ENCODE measurements around the gene SUPT6H.

SUPT6H gene

DNA sequence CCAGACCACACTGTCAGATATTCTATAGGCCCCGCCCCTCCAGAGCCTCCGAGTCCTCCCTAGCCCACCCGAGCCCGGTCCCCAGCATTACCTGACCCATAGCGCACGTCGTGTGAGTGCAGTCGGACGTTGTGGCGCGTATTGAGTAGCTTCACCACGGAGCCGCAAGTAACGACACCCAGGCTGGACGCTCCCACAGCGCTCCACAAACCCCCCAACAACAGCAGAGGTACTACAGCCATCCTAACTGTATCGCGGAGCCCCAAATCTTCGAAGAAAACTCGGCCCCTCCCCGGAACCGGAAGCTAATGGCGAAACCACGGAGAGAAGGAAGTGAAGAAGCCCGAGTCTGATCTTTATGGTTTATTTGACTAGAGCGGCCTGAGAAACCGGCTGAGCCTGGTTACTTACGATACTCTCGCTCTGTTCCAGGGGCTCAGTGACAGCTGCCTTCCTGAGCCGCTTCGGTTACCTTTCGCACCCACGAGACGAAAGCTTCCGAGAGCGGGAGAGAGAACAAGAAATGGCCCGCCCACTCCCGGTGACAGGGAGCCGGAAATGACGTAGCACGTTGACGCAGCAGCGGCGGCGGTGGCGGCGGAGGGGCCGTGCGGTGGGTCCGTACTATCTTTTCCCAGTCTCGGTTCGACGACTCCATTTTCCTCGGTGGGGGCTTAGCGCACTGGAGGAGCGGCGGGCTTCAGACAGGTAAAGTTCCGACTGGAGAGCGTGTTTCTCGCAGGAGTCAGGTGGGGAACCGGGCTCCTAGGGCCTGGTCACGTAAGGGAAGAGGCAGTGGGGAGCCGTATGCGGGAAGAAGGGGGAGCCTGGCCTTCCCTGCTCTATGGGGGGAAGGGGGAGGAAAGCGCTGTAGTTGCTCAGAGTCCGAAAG is at the start of gene SUPT6H, which contains the start of gene SDF2:
Gene SUPT6H, plus strand, starts transcription at position 571 of the 892 bp plus-strand sequence. CDS start 11,197 bp downstream, outside the sequence.
Gene SDF2, minus strand, starts transcription at position 272 of the 892 bp plus-strand sequence. Its CDS starts 30 bp downstream, at position 242.
- peak; percentile 93 for DNase-seq

DNA sequence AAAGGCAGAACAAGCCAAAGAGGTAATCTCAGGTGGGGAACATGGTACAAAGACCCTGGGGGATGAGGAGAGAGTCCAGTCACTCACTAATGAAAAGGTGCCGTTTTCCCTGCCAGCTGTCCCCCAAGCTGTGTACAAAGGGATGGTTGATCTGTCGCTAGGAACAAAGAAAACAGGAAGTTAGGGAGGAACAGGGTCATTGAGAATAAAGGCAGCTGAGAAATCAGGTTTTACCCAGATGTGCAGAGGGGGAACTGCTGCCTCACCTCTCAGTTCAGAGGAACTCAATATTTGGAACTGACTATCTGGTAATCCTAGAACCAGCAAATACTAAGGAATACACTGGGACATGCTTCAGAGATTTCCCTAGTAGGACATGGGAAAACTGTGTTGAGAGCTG is 49.5 kb upstream of the SUPT6H start:
- no peak for DNase-seq

DNA sequence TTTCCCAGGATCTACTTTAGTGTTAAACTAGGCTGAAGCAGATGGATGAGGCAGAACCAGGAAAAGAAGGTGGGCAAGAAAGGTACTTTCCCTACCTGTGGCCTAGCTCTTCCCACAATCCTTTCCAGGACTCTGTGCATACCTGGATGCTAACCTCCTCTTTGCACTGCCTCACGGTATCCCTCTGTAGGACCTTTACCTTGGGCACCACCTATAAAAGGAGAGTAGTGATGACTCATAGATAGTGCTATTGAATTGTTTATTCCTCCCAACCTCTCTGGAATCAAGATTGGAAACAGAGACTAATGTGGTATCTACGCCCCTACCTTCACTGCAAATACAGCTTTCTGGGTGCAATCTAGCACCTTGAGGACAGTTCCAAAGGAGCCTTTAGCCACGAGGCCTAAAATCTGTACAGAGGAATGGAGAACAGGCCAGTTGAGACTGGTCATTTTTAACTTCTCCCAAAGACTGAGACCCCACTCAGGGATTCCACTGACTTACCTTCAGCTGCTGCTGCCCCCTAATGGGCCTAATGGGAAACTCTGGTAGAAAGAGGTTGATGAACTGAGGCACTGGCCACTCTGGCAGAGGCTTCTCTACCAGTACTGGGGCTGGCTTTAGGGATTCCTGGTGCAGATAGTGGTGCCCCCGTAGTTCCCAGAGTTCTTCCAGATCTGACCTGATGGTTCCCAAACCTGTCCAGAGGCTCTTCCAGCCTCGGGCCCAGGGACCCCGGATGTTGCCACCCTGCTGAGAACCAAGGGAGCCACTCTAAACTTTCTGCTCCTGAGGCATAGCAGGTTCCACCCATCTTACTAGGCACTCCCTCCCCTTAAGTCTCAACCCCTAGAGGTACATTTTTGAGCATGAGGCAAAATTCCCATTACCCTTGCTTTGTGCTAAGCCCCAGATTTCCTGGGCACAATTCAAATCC is 48.8 kb upstream of the SUPT6H start:
- peak; percentile 25 for DNase-seq

DNA sequence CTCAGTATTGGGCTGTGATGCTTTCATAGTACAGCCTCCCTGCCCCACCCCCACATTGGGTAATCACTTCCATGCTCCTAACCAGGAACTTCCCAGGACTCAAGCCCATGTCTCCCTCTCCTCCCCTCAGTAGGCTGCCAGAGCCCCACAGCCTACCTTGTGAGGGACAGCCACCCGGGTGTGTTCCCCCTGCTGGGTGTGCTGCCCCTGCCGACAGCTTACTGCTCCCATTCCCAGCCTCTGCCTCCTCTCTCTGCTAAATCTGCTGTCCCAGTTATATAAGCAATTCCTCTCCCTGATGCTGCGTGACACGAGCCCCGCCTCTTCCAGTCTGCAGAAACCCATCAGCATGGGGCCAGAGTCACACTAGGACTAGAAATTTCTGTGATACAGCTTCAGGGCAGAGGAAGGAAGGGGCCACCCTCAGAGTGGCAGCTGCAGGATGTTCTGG is 48.0 kb upstream of the SUPT6H start, which contains the start of gene RSKR:
Gene RSKR, minus strand, starts transcription at position 255 of the 451 bp plus-strand sequence. Its CDS starts 24 bp downstream, at position 231.
- DNase-seq, result no peak

DNA sequence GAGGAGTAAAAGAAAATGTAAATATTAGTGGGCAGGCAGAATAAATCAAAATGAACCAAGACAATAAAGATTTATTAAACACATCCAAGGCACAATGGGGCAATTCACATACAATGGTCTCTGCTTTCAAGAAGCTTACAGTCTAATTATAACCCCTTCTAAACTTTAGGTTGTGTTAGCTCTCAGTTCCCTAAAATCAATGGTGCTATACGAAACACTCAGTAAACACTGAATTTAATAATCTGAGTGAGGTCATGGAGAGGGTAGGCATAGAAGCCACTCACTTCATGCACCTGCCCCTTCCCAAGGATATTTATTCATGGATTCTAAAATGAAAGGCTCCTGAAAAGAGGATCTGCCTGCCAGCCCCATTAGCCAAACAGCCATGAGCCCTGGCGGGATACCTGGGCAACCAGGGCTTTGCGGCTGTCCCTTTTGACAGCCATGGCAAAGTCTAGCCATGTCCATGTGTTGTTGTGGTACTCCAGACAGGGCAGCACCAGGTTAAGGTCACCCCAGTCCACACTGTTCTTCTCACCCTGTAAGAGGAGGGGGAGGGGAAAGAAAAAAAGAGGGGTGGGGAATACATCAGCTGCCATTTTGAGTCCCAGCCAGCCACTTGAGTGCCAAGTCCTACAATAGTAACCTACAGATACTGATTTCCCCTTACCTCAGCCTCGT is 46.6 kb upstream of the SUPT6H start:
- DNase-seq, result no peak

DNA sequence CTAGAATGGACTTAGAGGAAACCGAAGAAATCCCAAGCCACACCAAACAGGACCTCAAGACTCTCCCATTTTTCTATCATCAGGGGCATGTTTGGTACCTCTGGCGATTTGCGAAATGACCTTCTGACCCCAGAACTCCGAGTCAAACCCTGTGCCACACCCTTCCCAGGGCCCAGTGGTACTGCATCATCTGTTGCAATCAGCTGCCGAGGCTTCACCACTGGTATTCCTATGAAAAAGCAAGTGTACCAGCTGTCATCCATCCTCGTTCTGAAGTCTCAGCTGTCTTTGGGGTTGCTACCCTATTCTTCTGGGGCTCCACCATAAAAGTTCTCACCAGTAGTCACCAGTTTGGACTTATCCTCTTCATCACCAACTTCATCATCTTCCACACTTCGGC is 45.7 kb upstream of the SUPT6H start:
- no peak for DNase-seq

DNA sequence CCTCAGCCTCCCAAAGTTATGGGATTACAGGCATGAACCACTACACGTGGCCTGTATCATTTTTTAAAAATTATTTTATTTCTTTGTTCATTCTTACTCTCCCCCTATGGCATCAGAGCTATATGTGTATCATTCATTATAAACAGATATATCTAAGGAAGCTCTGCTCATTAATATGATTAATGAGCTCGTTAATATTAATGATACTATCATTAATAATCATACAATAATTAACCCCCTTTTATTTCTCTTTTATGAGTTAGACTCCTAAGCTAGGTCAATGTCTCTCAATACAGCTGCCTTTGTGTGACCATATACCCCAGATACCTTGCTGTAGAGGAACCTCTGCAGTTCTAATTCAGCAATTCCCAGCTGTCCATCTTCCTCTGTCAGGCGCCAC is 43.5 kb upstream of the SUPT6H start:
- DNase-seq, result no peak

DNA sequence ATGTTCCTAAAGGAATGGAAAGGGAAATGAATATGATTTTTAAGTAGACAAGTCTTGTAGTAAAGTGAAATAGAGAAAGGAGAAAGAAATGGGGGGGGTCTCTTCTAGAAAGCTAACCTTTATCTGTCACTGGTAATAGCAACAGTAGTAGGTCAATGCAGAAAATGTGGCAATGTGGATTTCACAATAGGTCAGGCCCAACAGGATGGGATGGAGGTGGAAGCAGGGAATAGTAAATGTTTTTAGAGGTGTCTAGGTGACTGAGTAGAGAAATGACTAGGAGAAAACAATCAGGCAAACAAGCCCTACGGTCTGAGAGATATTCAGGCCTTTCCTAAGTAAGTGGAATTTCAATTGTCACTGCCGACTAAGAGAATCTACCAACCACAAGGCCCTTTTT is 42.0 kb upstream of the SUPT6H start:
- no peak for DNase-seq

DNA sequence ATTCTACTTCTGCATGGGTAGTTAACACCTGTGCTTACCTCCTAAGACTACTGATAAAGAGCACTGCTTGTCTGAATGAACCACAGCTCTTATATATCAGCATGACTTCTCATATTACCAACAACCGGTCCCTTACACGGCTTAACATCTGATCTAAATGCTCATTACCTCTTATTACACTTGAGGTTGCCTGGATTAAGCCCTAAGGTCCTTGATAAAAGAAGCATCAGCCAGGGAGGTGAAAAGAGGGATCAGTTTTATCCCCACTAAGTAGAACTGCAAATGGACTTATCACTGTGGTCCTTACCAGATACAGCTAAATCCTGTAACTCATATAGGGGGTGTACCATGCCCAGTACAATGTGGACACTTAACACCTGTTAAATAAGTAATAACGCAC is 39.8 kb upstream of the SUPT6H start:
- no peak for DNase-seq

DNA sequence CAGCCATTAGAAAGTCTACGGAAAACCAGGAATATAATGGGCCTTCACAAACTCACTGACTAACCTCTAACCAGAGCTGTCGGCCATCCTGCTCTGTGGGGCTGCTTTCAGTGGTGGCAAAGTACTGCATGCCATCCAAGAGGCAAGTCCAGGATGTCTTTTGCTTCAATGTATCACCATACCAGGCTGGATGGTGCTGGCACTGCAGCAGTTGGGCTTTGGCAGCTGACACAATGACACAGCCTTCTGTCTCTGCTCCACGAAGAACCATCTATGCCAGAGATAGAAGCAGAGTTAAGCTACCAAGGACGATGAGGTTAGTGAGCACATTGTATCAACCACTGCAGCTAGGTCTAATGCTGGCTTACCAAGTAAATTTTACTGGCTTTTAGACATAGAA is 38.3 kb upstream of the SUPT6H start:
- no peak for DNase-seq

DNA sequence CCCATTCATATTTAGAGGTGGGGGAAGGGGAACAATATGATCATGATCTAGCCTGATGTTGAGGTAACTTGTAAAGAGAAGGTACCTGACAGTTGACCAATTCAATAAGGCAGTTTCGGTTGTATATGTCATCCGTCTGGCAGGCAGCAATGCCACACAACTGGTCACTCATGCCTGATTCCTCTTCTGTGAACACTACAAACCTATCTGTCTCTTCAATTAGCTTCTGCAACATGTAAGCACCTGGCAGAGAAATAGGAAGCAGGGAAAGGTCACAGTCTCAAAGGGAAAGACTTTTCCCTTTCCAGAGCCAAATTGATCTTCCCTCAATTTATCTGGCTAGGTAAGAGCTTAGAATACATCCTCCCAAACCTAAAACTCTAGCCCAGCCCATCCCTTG is 37.9 kb upstream of the SUPT6H start:
- no peak for DNase-seq

DNA sequence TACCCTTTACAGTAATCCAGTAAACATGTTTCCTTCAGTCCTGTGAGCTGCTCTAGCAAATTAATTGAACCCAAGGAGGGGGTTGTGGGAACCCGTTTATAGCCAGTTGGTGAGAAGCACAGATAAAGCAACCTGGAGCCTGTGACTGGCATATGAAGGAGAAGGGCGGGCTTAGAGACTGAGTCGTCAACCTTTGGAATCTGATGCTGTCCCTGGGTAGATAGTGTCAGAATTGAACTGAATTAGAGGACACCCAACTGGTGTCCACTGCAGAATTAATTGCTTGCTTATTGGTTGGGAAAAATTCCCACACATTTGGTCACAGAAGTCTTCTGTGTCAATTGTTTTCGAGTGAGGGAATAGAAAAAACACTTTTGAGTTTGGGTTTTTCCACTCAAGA is 35.2 kb upstream of the SUPT6H start:
- no peak for DNase-seq

DNA sequence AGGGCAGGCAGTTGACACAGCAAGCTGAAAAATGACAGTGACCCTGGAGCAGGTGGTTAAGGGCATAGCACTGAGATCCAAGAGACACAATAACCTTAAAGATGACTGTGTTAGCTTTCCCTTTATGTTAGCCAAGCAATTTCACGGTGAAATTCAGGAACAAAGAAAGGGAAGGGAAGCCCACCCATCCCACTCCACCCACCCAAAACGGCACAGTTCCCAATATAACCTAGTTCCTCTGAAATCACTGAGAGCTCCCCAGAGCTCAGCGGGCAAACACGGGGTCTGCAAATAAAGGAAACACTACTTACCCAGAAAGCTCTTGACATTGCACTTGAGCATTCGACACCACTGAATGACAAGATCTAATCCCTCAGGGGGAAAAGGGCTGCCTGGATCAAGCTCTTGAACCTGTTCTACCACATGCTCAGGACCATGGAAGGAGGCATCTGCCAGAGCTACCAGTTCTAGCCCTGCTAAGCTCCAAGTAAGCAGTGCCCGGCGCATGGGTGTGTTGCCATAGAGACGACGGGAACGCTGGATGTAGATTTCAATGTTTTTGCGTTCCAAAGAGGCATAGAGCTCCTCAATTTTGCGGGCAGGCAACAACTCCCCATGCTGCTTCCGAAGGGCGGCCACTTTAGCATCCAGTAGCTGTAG is 27.7 kb upstream of the SUPT6H start:
- DNase-seq, result no peak

DNA sequence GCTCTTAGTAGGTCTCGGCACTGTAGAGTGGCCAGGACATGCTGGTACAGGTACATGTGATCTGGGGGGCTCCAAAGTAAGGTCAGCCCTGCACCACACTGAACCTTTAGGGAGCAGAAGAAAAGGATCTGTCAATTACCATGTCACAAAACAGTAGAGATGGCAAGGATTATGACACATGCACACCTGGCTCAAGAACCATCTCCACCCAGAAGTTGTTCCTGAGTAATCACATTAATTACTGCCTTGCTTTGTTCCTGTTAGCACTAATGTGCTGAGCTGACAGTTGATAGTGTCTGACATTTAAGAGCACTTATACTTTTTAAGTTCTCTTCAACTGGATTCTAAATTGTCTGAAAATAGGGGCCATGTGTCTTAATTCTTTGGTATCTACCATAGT is 26.5 kb upstream of the SUPT6H start:
- no peak for DNase-seq

DNA sequence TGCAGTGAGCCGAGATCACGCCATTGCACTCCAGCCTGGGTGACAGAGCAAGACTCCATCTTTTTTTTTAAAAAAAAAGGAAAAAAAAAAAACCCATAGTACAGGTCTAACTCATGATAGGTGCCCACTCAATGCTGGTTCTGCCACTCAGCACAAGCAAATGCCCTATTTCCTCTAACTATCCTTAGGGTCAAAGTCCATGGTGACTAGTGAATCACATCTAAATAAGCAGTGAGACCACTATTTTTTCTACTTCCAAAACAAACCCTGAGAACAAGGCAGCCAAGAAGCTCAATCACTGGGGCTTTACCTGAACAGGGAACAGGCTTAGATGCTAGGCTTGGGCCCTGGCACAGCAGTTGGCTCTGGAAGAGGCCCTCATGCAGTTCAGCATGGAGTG is 20.4 kb upstream of the SUPT6H start:
- no peak for DNase-seq

DNA sequence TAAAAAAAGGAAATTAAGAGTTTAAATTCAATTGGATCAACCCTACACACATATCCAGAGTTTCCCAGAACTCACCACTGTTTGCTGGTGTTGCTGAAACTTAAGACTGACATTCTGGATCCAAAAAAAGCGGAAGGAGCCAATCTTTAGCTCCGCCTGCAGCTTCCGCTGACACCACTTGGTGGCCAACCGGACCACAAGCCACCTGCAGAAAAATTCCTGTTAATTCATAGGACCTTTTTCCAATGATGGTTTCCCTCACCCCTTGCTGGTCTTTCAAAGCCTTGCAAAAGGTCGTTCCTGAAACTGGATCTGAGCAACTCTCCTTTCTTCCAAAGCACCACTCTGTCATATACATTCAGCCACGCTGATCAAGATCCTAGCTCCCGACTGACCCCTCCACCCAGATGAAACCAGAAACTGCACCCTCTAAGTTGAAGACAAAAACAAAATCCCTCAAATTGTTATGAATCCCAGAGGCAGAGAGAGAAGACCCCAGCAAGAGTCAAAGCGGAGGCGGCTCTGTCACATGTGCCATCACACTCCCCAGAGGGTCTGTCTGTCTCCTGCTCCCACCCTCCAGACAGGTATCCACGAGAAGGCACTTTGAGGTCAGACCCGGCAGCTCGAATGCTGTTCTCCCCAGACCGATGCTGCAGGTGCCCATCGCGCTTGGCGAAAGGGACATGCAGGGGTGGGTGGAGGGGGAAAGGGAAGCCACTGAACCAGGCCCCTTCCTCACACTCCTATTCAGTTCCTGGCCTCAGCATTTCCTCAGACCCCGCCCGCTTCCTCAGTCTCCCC is 17.8 kb upstream of the SUPT6H start:
- peak; percentile 18 for DNase-seq

DNA sequence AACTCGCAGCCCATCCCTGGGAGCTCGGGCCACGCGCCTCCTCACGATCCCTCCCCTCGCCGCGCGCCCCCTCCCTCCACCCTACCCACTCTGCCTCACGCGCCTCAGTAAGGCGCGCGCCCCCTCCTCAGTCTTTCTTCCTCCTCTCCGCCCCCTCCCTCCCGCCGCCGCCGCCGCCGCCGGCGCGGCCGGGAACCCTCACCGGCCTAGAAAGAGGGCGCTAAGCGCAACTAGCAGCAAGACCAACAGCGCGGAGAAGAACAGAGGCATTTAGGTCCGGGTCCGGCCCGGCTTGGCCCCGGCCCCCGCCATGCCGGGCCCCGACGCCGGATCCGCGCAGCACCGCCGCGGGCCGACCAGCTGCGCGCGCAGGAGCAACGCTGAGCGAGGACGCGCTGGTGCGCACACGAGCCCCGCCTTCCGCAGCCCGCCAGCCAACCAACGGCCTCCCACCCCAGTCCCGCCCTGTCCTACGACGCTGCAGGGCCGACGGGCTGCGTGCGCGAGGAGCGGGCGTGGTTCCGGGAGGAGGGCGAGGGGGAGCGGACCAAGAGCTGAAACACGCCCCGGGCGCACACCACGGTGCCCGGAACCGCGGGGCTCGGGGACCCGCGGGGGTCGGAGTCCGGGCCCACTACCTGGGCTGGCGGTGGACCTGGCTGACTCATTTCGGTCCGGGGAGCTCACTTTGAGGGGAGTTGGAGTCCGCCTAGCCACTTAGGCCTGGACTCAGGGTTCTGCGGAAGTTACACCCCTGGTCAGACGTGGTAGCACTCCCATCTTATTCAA is 17.0 kb upstream of the SUPT6H start, which contains the start of gene BLTP2:
Gene BLTP2, minus strand, starts transcription at position 372 of the 789 bp plus-strand sequence. Its CDS starts 102 bp downstream, at position 270.
- peak; percentile 95 for DNase-seq

DNA sequence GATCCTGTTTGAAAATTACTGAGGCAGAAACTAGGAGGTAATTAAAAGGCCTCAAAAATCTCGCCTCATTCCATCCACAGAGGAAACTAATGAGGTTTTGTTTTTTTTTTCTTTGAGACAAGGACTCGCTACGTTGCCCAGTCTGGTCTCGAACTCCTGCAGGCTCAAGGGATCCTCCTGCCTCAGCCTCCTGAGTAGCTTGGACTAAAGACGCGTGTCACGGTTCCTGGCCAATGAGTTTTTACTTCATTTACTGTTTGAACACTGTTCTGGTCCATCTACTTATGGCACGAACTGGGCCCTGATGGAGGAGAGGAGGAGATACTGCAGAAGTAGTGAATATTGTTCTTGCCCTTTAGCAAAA is 16.4 kb upstream of the SUPT6H start:
- no peak for DNase-seq

DNA sequence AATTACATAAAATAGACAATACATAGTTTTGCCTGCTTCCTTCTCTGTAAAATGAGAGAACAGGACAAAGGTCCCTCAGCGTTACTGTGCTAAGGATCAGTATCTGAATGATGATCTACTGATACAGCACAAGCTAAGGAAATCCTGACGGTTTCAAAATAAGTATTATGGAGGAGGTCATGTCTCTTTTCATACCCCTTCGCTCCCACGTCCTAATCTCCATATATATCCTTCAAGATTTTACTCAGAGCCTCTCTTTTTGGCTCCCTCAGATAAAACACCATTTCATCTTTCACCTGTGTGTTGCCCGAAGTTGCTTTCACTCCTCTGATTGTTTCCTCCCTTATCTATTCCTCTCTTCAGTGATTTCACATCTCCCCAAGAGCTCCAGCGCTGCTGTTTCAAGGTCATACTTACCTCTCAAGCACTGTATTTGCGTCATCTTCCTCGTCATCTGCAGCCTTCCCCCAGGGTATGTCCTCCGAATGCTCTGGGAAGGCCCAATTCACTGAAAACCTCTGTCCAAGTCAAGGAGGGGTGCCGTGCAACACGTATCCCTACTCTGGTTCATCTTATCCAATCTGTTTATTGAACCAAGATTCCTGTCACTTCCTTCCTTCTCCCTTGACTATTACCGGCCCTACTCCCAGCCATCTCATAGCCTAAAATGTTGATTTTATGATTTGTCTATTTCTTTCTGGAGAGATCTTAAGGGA is 15.8 kb upstream of the SUPT6H start:
- DNase-seq, result no peak

DNA sequence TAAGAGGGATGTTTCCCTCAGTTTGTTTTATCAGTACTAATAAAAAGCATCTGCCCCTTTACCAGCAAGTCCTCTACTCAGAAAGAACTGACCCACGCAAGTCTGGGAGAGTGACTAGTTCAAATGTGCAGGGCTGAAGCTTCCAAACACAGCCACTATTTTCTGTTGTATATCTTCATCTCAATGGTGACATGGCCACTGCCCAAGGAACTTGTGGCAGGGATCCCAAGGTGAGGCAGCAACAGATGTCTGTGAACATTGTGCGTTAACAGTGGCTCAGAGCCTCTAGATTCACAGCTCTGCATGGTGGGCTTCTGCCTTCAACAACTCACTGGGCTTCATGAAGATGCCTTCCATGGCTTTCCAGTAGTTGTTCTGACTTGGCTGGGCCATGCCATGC is 13.3 kb upstream of the SUPT6H start:
- no peak for DNase-seq

Measured in stimulated activated CD4-positive, alpha-beta T cell treated with anti-CD3 and anti-CD28 coated beads, Interleukin-12 subunit alpha, Interleukin-12 subunit beta, amount 100 ng/mL, for 4 hours (primary cell).